GM06990 (cell line): ENCODE measurements around the gene LRRC61.

Experiments used
- DNase-seq: peaks from one replicate; pipeline ENCODE4 v3.0.0-alpha.2; 2011; ENCODE audit not compliant: insufficient read length; ENCODE audit errors: extremely low read depth
- H3K27me3 ChIP-seq: replicated peaks from 2 replicates; pipeline ENCODE4 v1.6.0; 2011; ENCODE audit warnings: low read length; ENCODE audit not compliant: control insufficient read depth, insufficient read depth
- H3K36me3 ChIP-seq: 2 replicates; pipeline ENCODE4 v1.5.1; 2011; ENCODE audit warnings: low read length; ENCODE audit not compliant: control insufficient read depth, insufficient read depth
- H3K4me3 ChIP-seq: replicated peaks from 2 replicates; pipeline ENCODE4 v1.5.1; 2011; ENCODE audit warnings: low read depth, mild to moderate bottlenecking, control low read depth, low read length
- CTCF ChIP-seq: IDR thresholded peaks from 2 replicates; pipeline ENCODE4 v1.5.1; 2011; ENCODE audit warnings: low read length, control low read depth, mild to moderate bottlenecking, inconsistent platforms; ENCODE audit not compliant: insufficient read depth, poor library complexity, severe bottlenecking

Gene LRRC61

DNA sequence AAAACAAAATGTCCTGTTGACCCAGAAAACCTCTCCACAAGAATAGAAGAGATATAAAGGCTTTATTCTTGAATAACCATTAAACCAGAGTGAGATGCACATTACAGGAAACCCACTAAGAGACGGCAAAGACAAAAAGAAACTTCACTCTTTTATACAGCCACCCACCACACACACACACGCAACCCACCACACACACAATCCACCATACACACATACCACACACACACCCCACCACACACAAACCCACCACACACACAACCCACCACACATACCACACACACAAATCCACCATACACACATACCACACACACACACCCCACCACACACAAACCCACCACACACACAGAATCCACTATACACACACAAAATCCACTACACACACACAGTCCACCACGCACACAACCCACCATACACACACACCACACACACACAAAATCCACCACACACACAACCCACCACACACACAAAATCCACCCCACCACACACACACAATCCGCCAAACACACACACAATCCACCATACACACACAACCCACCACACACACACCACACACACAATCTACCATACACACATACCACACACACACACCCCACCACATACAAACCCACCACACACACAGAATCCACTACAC, 36.0 kb downstream of the LRRC61 start:
- Histone ChIP-seq H3K27me3 (no peaks in the 10 kb centered on the region), H3K4me3 (no peak overlapping the region), H3K36me3 (no peaks in the 10 kb centered on the region)
- no peak for TF ChIP-seq CTCF
- DNase-seq: no peak

- Histone ChIP-seq H3K27me3 (no peaks in the 10 kb centered on the region), H3K4me3 (no peak overlapping the region), H3K36me3 (no peaks in the 10 kb centered on the region)
- no peak for DNase-seq
- TF ChIP-seq CTCF: no peak
Measured at GRCh38 chr7:150359622-150360362, 36.6 kb downstream of the LRRC61 start.

- no peaks in the 10 kb centered on the region for H3K27me3 ChIP-seq
- no peak for TF ChIP-seq CTCF
- no peak overlapping the region for H3K4me3 ChIP-seq
- no peak for DNase-seq
- no peaks in the 10 kb centered on the region for H3K36me3 ChIP-seq
Measured at GRCh38 chr7:150360363-150361058, 37.4 kb downstream of the LRRC61 start.

GRCh38 chr7:150361402-150361801, 38.2 kb downstream of the LRRC61 start:
- Histone ChIP-seq H3K27me3 (no peaks in the 10 kb centered on the region), H3K36me3 (no peaks in the 10 kb centered on the region), H3K4me3 (no peak overlapping the region)
- no peak for TF ChIP-seq CTCF
- no peak for DNase-seq

GRCh38 chr7:150361807-150362621, 38.9 kb downstream of the LRRC61 start:
- H3K27me3 ChIP-seq: no peaks in the 10 kb centered on the region
- no peak for DNase-seq
- H3K36me3 ChIP-seq: no peaks in the 10 kb centered on the region
- TF ChIP-seq CTCF: no peak
- H3K4me3 ChIP-seq: no peak overlapping the region
